ENCODE data around the gene ZNF334.

ZNF334 gene

GRCh38 chr20:46485431-46485830 is 27.9 kb downstream of the ZNF334 start:
- no peak for DNase-seq (ENCODE audit: low read depth, low spot score)

GRCh38 chr20:46484954-46485353 is 28.4 kb downstream of the ZNF334 start:
- DNase-seq (ENCODE audit: low read depth, low spot score): no peak
- H3K4me3 ChIP-seq: no peak overlapping the region
- H3K9me3 ChIP-seq (ENCODE audit: low read depth, low read length): no peaks in the 10 kb centered on the region
- no peaks in the 10 kb centered on the region for H3K36me3 ChIP-seq (ENCODE audit: insufficient read depth, low read length)
- TF ChIP-seq EZH2 (IDR thresholded peaks at IDR 0.05) (no peak), POLR2AphosphoS5 (IDR thresholded peaks at IDR 0.05; ENCODE audit: borderline replicate concordance, low read depth, low read length) (no peak), FOXP2 (optimal IDR thresholded peaks at IDR 0.05; ENCODE audit: control extremely low read depth, extremely low read length, insufficient read depth) (no peak)
- no peak overlapping the region for H3K9ac ChIP-seq (ENCODE audit: insufficient read length)
- no peak overlapping the region for H3K27ac ChIP-seq

More at GRCh38 chr20:46485431-46485830, 27.9 kb downstream of the ZNF334 start:
- Histone ChIP-seq H3K9ac (ENCODE audit: insufficient read length) (no peak overlapping the region), H3K4me3 (no peak overlapping the region), H3K9me3 (ENCODE audit: low read depth, low read length) (no peaks in the 10 kb centered on the region), H3K36me3 (ENCODE audit: insufficient read depth, low read length) (no peaks in the 10 kb centered on the region), H3K27ac (no peak overlapping the region)
- TF ChIP-seq FOXP2 (optimal IDR thresholded peaks at IDR 0.05; ENCODE audit: control extremely low read depth, extremely low read length, insufficient read depth): no peak
- no peak for TF ChIP-seq EZH2 (IDR thresholded peaks at IDR 0.05)
- no peak for TF ChIP-seq POLR2AphosphoS5 (IDR thresholded peaks at IDR 0.05; ENCODE audit: borderline replicate concordance, low read depth, low read length)

GRCh38 chr20:46483879-46484278 is 29.5 kb downstream of the ZNF334 start:
- Histone ChIP-seq H3K27ac (no peak overlapping the region), H3K9me3 (ENCODE audit: low read depth, low read length) (no peaks in the 10 kb centered on the region), H3K9ac (ENCODE audit: insufficient read length) (no peak overlapping the region), H3K36me3 (ENCODE audit: insufficient read depth, low read length) (no peaks in the 10 kb centered on the region), H3K4me3 (no peak overlapping the region)
- DNase-seq (ENCODE audit: low read depth, low spot score): no peak
- TF ChIP-seq EZH2 (IDR thresholded peaks at IDR 0.05) (no peak), POLR2AphosphoS5 (IDR thresholded peaks at IDR 0.05; ENCODE audit: borderline replicate concordance, low read depth, low read length) (no peak), FOXP2 (optimal IDR thresholded peaks at IDR 0.05; ENCODE audit: control extremely low read depth, extremely low read length, insufficient read depth) (no peak)

- H3K9me3 ChIP-seq (ENCODE audit: low read depth, low read length): no peaks in the 10 kb centered on the region
- H3K4me3 ChIP-seq: no peak overlapping the region
- DNase-seq (ENCODE audit: low read depth, low spot score): no peak
- H3K9ac ChIP-seq (ENCODE audit: insufficient read length): no peak overlapping the region
- no peaks in the 10 kb centered on the region for H3K36me3 ChIP-seq (ENCODE audit: insufficient read depth, low read length)
- H3K27ac ChIP-seq: no peak overlapping the region
- no peak for TF ChIP-seq FOXP2 (optimal IDR thresholded peaks at IDR 0.05; ENCODE audit: control extremely low read depth, extremely low read length, insufficient read depth)
These were observed 30.5 kb downstream of the ZNF334 start for GRCh38 chr20:46482864-46483263.

GRCh38 chr20:46477640-46478039 is 35.7 kb downstream of the ZNF334 start:
- Histone ChIP-seq H3K9ac (ENCODE audit: insufficient read length) (no peak overlapping the region), H3K4me3 (no peak overlapping the region), H3K9me3 (ENCODE audit: low read depth, low read length) (no peaks in the 10 kb centered on the region), H3K27ac (no peak overlapping the region), H3K36me3 (ENCODE audit: insufficient read depth, low read length) (no peaks in the 10 kb centered on the region)
- no peak for DNase-seq (ENCODE audit: low read depth, low spot score)
- TF ChIP-seq POLR2AphosphoS5 (IDR thresholded peaks at IDR 0.05; ENCODE audit: borderline replicate concordance, low read depth, low read length) (no peak), FOXP2 (optimal IDR thresholded peaks at IDR 0.05; ENCODE audit: control extremely low read depth, extremely low read length, insufficient read depth) (no peak), EZH2 (IDR thresholded peaks at IDR 0.05) (no peak)

GRCh38 chr20:46477225-46477624 is 36.1 kb downstream of the ZNF334 start:
- TF ChIP-seq FOXP2 (optimal IDR thresholded peaks at IDR 0.05; ENCODE audit: control extremely low read depth, extremely low read length, insufficient read depth) (no peak), POLR2AphosphoS5 (IDR thresholded peaks at IDR 0.05; ENCODE audit: borderline replicate concordance, low read depth, low read length) (no peak), EZH2 (IDR thresholded peaks at IDR 0.05) (no peak)
- H3K27ac ChIP-seq: no peak overlapping the region
- H3K9me3 ChIP-seq (ENCODE audit: low read depth, low read length): no peaks in the 10 kb centered on the region

GRCh38 chr20:46468508-46468907 is 44.9 kb downstream of the ZNF334 start:
- Histone ChIP-seq H3K4me3 (no peak overlapping the region), H3K9ac (ENCODE audit: insufficient read length) (no peak overlapping the region), H3K27ac (no peak overlapping the region), H3K9me3 (ENCODE audit: low read depth, low read length) (no peaks in the 10 kb centered on the region), H3K36me3 (ENCODE audit: insufficient read depth, low read length) (no peaks in the 10 kb centered on the region)
- DNase-seq (ENCODE audit: low read depth, low spot score): no peak
- TF ChIP-seq FOXP2 (optimal IDR thresholded peaks at IDR 0.05; ENCODE audit: control extremely low read depth, extremely low read length, insufficient read depth): no peak
- no peak for TF ChIP-seq POLR2AphosphoS5 (IDR thresholded peaks at IDR 0.05; ENCODE audit: borderline replicate concordance, low read depth, low read length)
- no peak for TF ChIP-seq EZH2 (IDR thresholded peaks at IDR 0.05)

More at GRCh38 chr20:46477225-46477624, 36.1 kb downstream of the ZNF334 start:
- no peak overlapping the region for H3K9ac ChIP-seq (ENCODE audit: insufficient read length)
- no peak overlapping the region for H3K4me3 ChIP-seq
- DNase-seq (ENCODE audit: low read depth, low spot score): no peak
- H3K36me3 ChIP-seq (ENCODE audit: insufficient read depth, low read length): no peaks in the 10 kb centered on the region

- H3K4me3 ChIP-seq: no peak overlapping the region
- no peak for DNase-seq (ENCODE audit: low read depth, low spot score)
- H3K9me3 ChIP-seq (ENCODE audit: low read depth, low read length): no peaks in the 10 kb centered on the region
- TF ChIP-seq POLR2AphosphoS5 (IDR thresholded peaks at IDR 0.05; ENCODE audit: borderline replicate concordance, low read depth, low read length) (no peak), FOXP2 (optimal IDR thresholded peaks at IDR 0.05; ENCODE audit: control extremely low read depth, extremely low read length, insufficient read depth) (no peak), EZH2 (IDR thresholded peaks at IDR 0.05) (no peak)
- H3K36me3 ChIP-seq (ENCODE audit: insufficient read depth, low read length): no peaks in the 10 kb centered on the region
- no peak overlapping the region for H3K27ac ChIP-seq
- H3K9ac ChIP-seq (ENCODE audit: insufficient read length): no peak overlapping the region
These were observed 48.9 kb downstream of the ZNF334 start for GRCh38 chr20:46464451-46464850.

GRCh38 chr20:46463852-46464251 is 49.5 kb downstream of the ZNF334 start:
- DNase-seq (ENCODE audit: low read depth, low spot score): no peak
- H3K36me3 ChIP-seq (ENCODE audit: insufficient read depth, low read length): no peaks in the 10 kb centered on the region
- no peak overlapping the region for H3K9ac ChIP-seq (ENCODE audit: insufficient read length)
- no peak overlapping the region for H3K4me3 ChIP-seq
- no peak overlapping the region for H3K27ac ChIP-seq
- TF ChIP-seq EZH2 (IDR thresholded peaks at IDR 0.05) (no peak), FOXP2 (optimal IDR thresholded peaks at IDR 0.05; ENCODE audit: control extremely low read depth, extremely low read length, insufficient read depth) (no peak), POLR2AphosphoS5 (IDR thresholded peaks at IDR 0.05; ENCODE audit: borderline replicate concordance, low read depth, low read length) (no peak)
- H3K9me3 ChIP-seq (ENCODE audit: low read depth, low read length): no peaks in the 10 kb centered on the region

Data from SK-N-MC (cell line).